Measurements from ENCODE around the gene ADIPOR2.

Gene ADIPOR2

DNA sequence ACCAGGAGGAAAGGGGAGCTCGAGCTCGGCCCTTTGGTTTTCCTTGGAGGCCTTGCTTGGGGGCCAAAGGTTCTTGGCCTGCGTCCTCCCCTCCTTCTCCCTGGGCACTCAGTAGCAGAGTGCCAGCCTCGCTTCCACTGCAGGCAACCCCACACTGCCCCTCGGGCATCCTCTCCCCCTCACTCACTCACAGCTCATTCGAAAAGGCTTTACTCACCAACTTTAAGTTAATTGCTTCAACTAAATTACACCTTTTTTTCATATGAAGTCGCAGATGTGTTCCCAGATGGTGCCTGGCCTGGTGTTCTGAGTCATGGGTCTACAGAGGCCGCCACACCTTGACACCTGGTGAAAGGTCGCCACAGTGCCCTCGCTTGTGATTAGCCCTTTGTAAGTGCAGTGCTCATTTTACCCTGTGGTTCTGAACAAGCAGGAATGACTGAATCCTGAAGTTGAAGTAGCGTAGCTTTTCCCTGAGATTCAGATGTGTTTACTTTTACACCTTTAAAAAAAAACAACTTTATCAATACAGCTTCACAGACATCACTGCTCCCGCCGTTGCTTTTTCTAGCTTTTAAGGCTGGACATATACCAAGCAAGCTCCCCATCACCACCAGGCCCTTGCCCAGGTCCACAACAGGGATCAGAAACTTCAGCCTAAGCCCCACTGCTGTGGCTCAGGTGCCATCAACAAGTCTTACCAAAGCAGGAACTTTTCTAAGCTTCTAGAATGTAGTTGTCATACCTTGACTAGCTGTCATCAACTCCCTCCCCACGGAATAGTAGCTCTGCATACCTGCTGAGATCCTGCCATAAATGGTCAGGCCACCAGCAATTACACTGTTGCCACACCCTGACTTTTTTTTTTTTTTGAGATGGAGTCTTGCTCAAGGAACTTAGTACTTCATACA lies 20.3 kb upstream of the ADIPOR2 start:
- TF ChIP-seq REST (IDR thresholded peaks at IDR 0.05; ENCODE audit: insufficient read depth in 1 of 2, low read depth in 2 of 2, low read length in 2 of 2), result no peak
- TF ChIP-seq FOXP2 (optimal IDR thresholded peaks at IDR 0.05; ENCODE audit: borderline replicate concordance, extremely low read depth, extremely low read length, insufficient read depth), result no peak
- no peak for TF ChIP-seq POLR2AphosphoS5 (IDR thresholded peaks at IDR 0.05; ENCODE audit: low read depth, low read length)
- TF ChIP-seq SIN3A (IDR thresholded peaks at IDR 0.05; ENCODE audit: borderline replicate concordance, insufficient read depth, low read length), result no peak
- no peak for TF ChIP-seq TAF1 (IDR thresholded peaks at IDR 0.05; ENCODE audit: borderline replicate concordance, insufficient read depth, low read length)

DNA sequence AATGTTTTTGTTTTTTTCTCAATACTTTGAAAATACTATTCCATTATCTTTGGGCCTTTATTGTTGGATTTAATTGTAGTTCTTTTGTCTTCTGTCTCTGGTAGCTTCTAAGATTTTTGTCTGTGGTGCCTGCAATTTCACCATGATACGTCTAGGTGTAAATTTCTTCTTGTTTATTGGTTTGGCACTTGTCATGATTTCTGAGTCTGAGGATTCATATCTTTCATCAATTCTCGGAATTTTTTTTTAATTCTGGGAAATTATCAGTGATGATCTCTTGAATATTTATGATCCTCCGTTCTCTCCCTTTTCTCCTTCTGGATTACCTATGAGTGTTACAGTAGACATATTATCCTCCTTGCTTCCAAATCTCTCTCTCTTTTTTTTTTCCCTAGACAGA lies 14.8 kb upstream of the ADIPOR2 start:
- no peak for TF ChIP-seq POLR2AphosphoS5 (IDR thresholded peaks at IDR 0.05; ENCODE audit: low read depth, low read length)
- TF ChIP-seq REST (IDR thresholded peaks at IDR 0.05; ENCODE audit: insufficient read depth in 1 of 2, low read depth in 2 of 2, low read length in 2 of 2), result no peak
- no peak for TF ChIP-seq FOXP2 (optimal IDR thresholded peaks at IDR 0.05; ENCODE audit: borderline replicate concordance, extremely low read depth, extremely low read length, insufficient read depth)
- TF ChIP-seq TAF1 (IDR thresholded peaks at IDR 0.05; ENCODE audit: borderline replicate concordance, insufficient read depth, low read length), result no peak
- no peak for TF ChIP-seq SIN3A (IDR thresholded peaks at IDR 0.05; ENCODE audit: borderline replicate concordance, insufficient read depth, low read length)

DNA sequence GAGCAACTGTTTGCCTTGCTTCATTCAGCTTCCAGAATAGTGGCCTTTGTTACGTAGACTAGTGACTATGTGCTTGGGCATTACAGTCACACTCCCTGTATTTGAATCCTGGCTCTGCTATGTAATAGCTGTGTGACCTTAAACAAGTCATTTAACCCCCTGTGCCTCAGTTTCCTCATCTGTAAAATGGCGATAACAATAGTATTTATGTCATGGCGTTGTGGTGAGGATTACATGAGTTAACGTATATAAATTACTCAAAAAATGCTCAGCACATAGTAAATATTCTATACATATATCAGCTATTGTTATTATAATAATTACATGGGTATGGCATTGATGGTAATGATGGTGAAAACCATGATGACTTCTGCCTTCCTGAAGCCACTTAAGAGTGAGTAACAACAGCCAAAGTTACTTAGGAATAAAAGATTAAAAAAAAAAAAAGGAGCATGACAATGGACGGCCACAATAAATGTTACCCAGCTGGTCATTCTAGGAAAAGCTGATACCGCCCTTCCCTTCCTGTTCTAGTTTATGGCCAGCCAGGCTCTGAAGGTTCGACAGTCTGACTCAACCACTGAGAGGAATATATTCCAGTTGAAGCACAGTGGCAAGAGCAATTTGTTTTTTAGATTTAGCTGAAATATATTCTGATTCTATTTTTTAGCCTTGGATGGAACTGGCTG lies 9.9 kb upstream of the ADIPOR2 start:
- TF ChIP-seq FOXP2 (optimal IDR thresholded peaks at IDR 0.05; ENCODE audit: borderline replicate concordance, extremely low read depth, extremely low read length, insufficient read depth), result no peak
- TF ChIP-seq REST (IDR thresholded peaks at IDR 0.05; ENCODE audit: insufficient read depth in 1 of 2, low read depth in 2 of 2, low read length in 2 of 2), result no peak
- TF ChIP-seq POLR2AphosphoS5 (IDR thresholded peaks at IDR 0.05; ENCODE audit: low read depth, low read length), result no peak
- no peak for TF ChIP-seq SIN3A (IDR thresholded peaks at IDR 0.05; ENCODE audit: borderline replicate concordance, insufficient read depth, low read length)
- TF ChIP-seq TAF1 (IDR thresholded peaks at IDR 0.05; ENCODE audit: borderline replicate concordance, insufficient read depth, low read length), result no peak

DNA sequence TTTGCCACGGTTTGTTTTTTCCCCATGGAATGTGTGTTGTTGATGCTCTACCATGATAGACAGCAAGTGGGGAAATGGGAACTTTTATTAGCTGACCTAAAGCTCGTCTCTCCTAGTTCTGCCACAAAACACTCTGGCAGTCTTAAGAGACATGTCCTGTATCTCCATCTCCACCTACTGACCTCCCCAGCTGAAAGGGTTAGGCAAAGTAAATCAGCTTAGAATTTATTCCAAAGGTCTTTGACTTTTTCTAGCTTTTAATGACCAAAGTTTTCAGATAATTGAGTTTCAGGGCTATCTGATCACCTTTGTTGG lies 9.4 kb upstream of the ADIPOR2 start:
- no peak for TF ChIP-seq FOXP2 (optimal IDR thresholded peaks at IDR 0.05; ENCODE audit: borderline replicate concordance, extremely low read depth, extremely low read length, insufficient read depth)
- TF ChIP-seq POLR2AphosphoS5 (IDR thresholded peaks at IDR 0.05; ENCODE audit: low read depth, low read length), result no peak
- no peak for TF ChIP-seq REST (IDR thresholded peaks at IDR 0.05; ENCODE audit: insufficient read depth in 1 of 2, low read depth in 2 of 2, low read length in 2 of 2)
- TF ChIP-seq TAF1 (IDR thresholded peaks at IDR 0.05; ENCODE audit: borderline replicate concordance, insufficient read depth, low read length), result no peak
- TF ChIP-seq SIN3A (IDR thresholded peaks at IDR 0.05; ENCODE audit: borderline replicate concordance, insufficient read depth, low read length), result no peak

All from PFSK-1 (cell line).